CD4-positive, alpha-beta T cell (primary cell): ENCODE measurements around the gene EIF4A3. TPM values are rescaled to one million over a fixed set of nuclear protein-coding genes. Genes with fewer than 3 reads are reported as not detected.
"Not testable (repeated sequence)": the region's sequence is repeated elsewhere in the genome, so short reads cannot be mapped to it uniquely, and the experiment has no call there.

Experiments
- ATAC-seq: fragments of 200-7000 bp; cut with Tn5 transposase; one replicate; pipeline ENCODE4 v1.10.0; 2022; ENCODE audit warnings: mild to moderate bottlenecking; ENCODE audit not compliant: poor library complexity
- CTCF ChIA-PET: fragments of 350-600 bp; sonication (Branson Sonifier 250); formaldehyde crosslinking; loops from one replicate; lab custom pipeline; 2021; ENCODE audit warnings: antibody characterized with exemption, inconsistent platforms; lab: Charles Lee
- POLR2A ChIA-PET: fragments of 350-600 bp; sonication (Branson Sonifier 250); formaldehyde crosslinking; loops from one replicate; lab custom pipeline; 2021; ENCODE audit warnings: antibody characterized with exemption, inconsistent platforms; lab: Charles Lee
- DNase-seq, 14 experiments: peaks; one replicate each; pipeline ENCODE4 v3.0.0-alpha.2; 2013 to 2020; ENCODE audit warnings: mixed read lengths in 2 of 14
- H3K27ac ChIP-seq, 2 donors: one replicate each; pipeline versions ENCODE4 v1.5.1 to v1.7.0; 2013; ENCODE audit warnings: low read length in 2 of 2, low read depth in 1 of 2, mild to moderate bottlenecking in 1 of 2
- H3K27me3 ChIP-seq, 2 experiments: 1 replicate in 1 of 2; 2 replicates in 1 of 2; pipeline versions ENCODE4 v1.6.1 to v1.7.0; 2013; ENCODE audit warnings: low read length in 2 of 2, control low read depth in 1 of 2, mild to moderate bottlenecking in 1 of 2, moderate library complexity in 1 of 2; ENCODE audit not compliant: insufficient read depth in 2 of 2, control insufficient read depth in 1 of 2
- H3K36me3 ChIP-seq: one replicate; pipeline ENCODE4 v1.6.1; 2013; ENCODE audit warnings: low read length, control low read depth; ENCODE audit not compliant: insufficient read depth
- H3K4me1 ChIP-seq: one replicate; pipeline ENCODE4 v1.6.1; 2013; ENCODE audit warnings: low read length, control low read depth; ENCODE audit not compliant: insufficient read depth
- H3K4me3 ChIP-seq: one replicate; pipeline ENCODE4 v1.5.1; 2013; ENCODE audit warnings: mild to moderate bottlenecking, low read length, moderate library complexity
- H3K9me3 ChIP-seq, 2 experiments: 1 replicate in 1 of 2; 2 replicates in 1 of 2; pipeline versions ENCODE4 v1.6.1 to v1.7.0; 2013; ENCODE audit warnings: low read length in 2 of 2, mild to moderate bottlenecking in 2 of 2, control low read depth in 1 of 2, moderate library complexity in 1 of 2; ENCODE audit not compliant: control insufficient read depth in 1 of 2, insufficient read depth in 1 of 2
- H3K27ac Mint-ChIP-seq: one replicate; pipeline ENCODE4 v1.8.0; 2020; ENCODE audit warnings: mixed read lengths
- H3K27me3 Mint-ChIP-seq: one replicate; pipeline ENCODE4 v1.8.0; 2021; ENCODE audit warnings: mixed read lengths
- H3K36me3 Mint-ChIP-seq: one replicate; pipeline ENCODE4 v1.8.0; 2021; ENCODE audit warnings: low read depth, mixed read lengths
- H3K4me1 Mint-ChIP-seq: one replicate; pipeline ENCODE4 v1.8.0; 2021; ENCODE audit warnings: low read depth, mixed read lengths
- H3K4me3 Mint-ChIP-seq: one replicate; pipeline ENCODE4 v1.8.0; 2020; ENCODE audit warnings: mild to moderate bottlenecking, mixed read lengths
- H3K9me3 Mint-ChIP-seq: one replicate; pipeline ENCODE4 v1.8.0; 2020; ENCODE audit warnings: mixed read lengths
- CTCF ChIP-seq: fragments of 200-600 bp; IDR thresholded peaks from one replicate; pipeline ENCODE4 v1.8.0; 2022; ENCODE audit warnings: antibody characterized with exemption, mild to moderate bottlenecking
- intact Hi-C, 2 experiments: fragments of 100-400 bp; cut with DNase I in 1 of 2; cut with micrococcal nuclease in 1 of 2; formaldehyde crosslinking; loops; one replicate each; pipeline versions ENCODE4 v1.15.1 to v1.9.0; 2023 to 2025; cut with DNase I, micrococcal nuclease
- total RNA-seq, 174 experiments: library from RNA in 2 of 174; stranded (reverse) in 2 of 174; gene quantifications; one replicate each; pipeline ENCODE4 v1.2.3 and lab custom pipeline; 2021 to 2026

Gene EIF4A3
- total RNA-seq, 2 experiments from 2014 or later, result 79.6 to 79.7 TPM

GRCh38 chr17:80092959-80093358, 54.0 kb downstream of the EIF4A3 start:
- no peaks in the 10 kb centered on the region for H3K36me3 Mint-ChIP-seq
- H3K9me3 Mint-ChIP-seq, result no peaks in the 10 kb centered on the region
- no peak for ATAC-seq
- Histone ChIP-seq H3K9me3 (no peaks in the 10 kb centered on the region), H3K27me3 (no peaks in the 10 kb centered on the region), H3K4me1 (no peaks in the 10 kb centered on the region), H3K4me3 (no peak overlapping the region), H3K27ac (no peak overlapping the region), H3K36me3 (no peaks in the 10 kb centered on the region)
- intact Hi-C loops, result no loop called here
- POLR2A ChIA-PET, result interaction anchor here (1.1 kb wide), 1 partner anchor 8 kb away, joined by 3 read pairs; the partner anchor contains the start of gene GAA
- H3K27me3 Mint-ChIP-seq, result no peaks in the 10 kb centered on the region
- CTCF ChIA-PET, result interaction anchor here (1.6 kb wide), 1 partner anchor 9 kb away, joined by 5 read pairs; the partner anchor contains the start of gene GAA
- peak in 3 of 14 experiments; percentile 17 to 47 (median 38) for DNase-seq
- no peak for TF ChIP-seq CTCF
- H3K4me1 Mint-ChIP-seq, result no peaks in the 10 kb centered on the region
- H3K27ac Mint-ChIP-seq, result no peak overlapping the region
- no peak overlapping the region for H3K4me3 Mint-ChIP-seq

GRCh38 chr17:80091376-80091775, 55.6 kb downstream of the EIF4A3 start:
- no peak for TF ChIP-seq CTCF
- H3K27me3 Mint-ChIP-seq, result no peaks in the 10 kb centered on the region
- no peaks in the 10 kb centered on the region for H3K4me1 Mint-ChIP-seq
- Histone ChIP-seq H3K9me3 (no peaks in the 10 kb centered on the region), H3K27ac (no peak overlapping the region), H3K36me3 (no peaks in the 10 kb centered on the region), H3K4me3 (no peak overlapping the region), H3K27me3 (no peaks in the 10 kb centered on the region), H3K4me1 (no peaks in the 10 kb centered on the region)
- POLR2A ChIA-PET, result no interaction called here
- CTCF ChIA-PET, result interaction anchor here (1.6 kb wide), 1 partner anchor 10 kb away, joined by 5 read pairs; the partner anchor contains the start of gene GAA
- no peak overlapping the region for H3K27ac Mint-ChIP-seq
- intact Hi-C loops, result no loop called here
- no peaks in the 10 kb centered on the region for H3K9me3 Mint-ChIP-seq
- no peak for ATAC-seq
- H3K36me3 Mint-ChIP-seq, result no peaks in the 10 kb centered on the region
- no peak overlapping the region for H3K4me3 Mint-ChIP-seq
- DNase-seq, result no peak

- DNase-seq, H3K36me3 Mint-ChIP-seq, H3K27ac Mint-ChIP-seq, POLR2A ChIA-PET, H3K4me3 ChIP-seq, H3K4me1 Mint-ChIP-seq, H3K9me3 ChIP-seq, H3K4me3 Mint-ChIP-seq, H3K27me3 ChIP-seq, H3K9me3 Mint-ChIP-seq, intact Hi-C loops, H3K27me3 Mint-ChIP-seq, ATAC-seq, H3K4me1 ChIP-seq, H3K36me3 ChIP-seq, H3K27ac ChIP-seq, CTCF ChIA-PET: not testable (repeated sequence)
These were observed 56.8 kb downstream of the EIF4A3 start for GRCh38 chr17:80090164-80090563.

GRCh38 chr17:80089762-80090161, 57.2 kb downstream of the EIF4A3 start:
- ATAC-seq, result no peak
- Histone ChIP-seq H3K27ac (no peak overlapping the region), H3K9me3 (no peaks in the 10 kb centered on the region), H3K4me1 (no peaks in the 10 kb centered on the region), H3K36me3 (no peaks in the 10 kb centered on the region), H3K27me3 (no peaks in the 10 kb centered on the region), H3K4me3 (no peak overlapping the region)
- Mint-ChIP-seq H3K9me3 (no peaks in the 10 kb centered on the region), H3K4me3 (no peak overlapping the region), H3K27me3 (no peaks in the 10 kb centered on the region), H3K27ac (no peak overlapping the region), H3K36me3 (no peaks in the 10 kb centered on the region), H3K4me1 (no peaks in the 10 kb centered on the region)
- ChIA-PET POLR2A (no interaction called here), CTCF (interaction anchor here (1.2 kb wide), 1 partner anchor 12 kb away, joined by 4 read pairs; the partner anchor contains the start of gene GAA)
- DNase-seq, result no peak
- intact Hi-C loops, result loop anchor here in 1 of 2 experiments (10.0 kb wide), 1 partner anchor 275 kb away; no protein-coding TSS in a partner anchor
- TF ChIP-seq CTCF, result no peak
